CD4-positive, alpha-beta memory T cell (primary cell): ENCODE results near the gene NEDD9. TPM values are rescaled to one million over a fixed set of nuclear protein-coding genes. Genes with fewer than 3 reads are reported as not detected.
A peak's percentile ranks its signal among the peaks of the same experiment; 100 is the strongest.

Source experiments
- CTCF ChIA-PET: fragments of 350-600 bp; sonication (Branson Sonifier 250); formaldehyde crosslinking; loops from one replicate; lab custom pipeline; 2021; ENCODE audit warnings: inconsistent platforms; ENCODE audit not compliant: partially characterized antibody; lab: Charles Lee
- POLR2A ChIA-PET: fragments of 350-600 bp; sonication (Branson Sonifier 250); formaldehyde crosslinking; loops from one replicate; lab custom pipeline; 2021; ENCODE audit not compliant: partially characterized antibody; lab: Charles Lee
- DNase-seq, 5 donors: peaks; one replicate each; pipeline versions ENCODE4 v3.0.0 to v3.0.0-alpha.2; 2020 to 2022; ENCODE audit warnings: mixed read lengths in 1 of 5
- H3K27ac ChIP-seq: one replicate; pipeline ENCODE4 v1.7.0; 2013; ENCODE audit warnings: low read depth, low read length
- H3K27me3 ChIP-seq: 2 replicates; pipeline ENCODE4 v1.7.0; 2013; ENCODE audit warnings: mild to moderate bottlenecking, low read length, moderate library complexity; ENCODE audit not compliant: insufficient read depth
- H3K36me3 ChIP-seq: 2 replicates; pipeline ENCODE4 v1.7.0; 2013; ENCODE audit warnings: mild to moderate bottlenecking, low read length, moderate library complexity; ENCODE audit not compliant: insufficient read depth
- H3K4me1 ChIP-seq: 2 replicates; pipeline ENCODE4 v1.7.0; 2013; ENCODE audit warnings: mild to moderate bottlenecking, low read length, moderate library complexity; ENCODE audit not compliant: insufficient read depth
- H3K4me3 ChIP-seq, 2 donors: one replicate each; pipeline ENCODE4 v1.7.0; 2013; ENCODE audit warnings: low read length in 2 of 2, mild to moderate bottlenecking in 1 of 2
- H3K9me3 ChIP-seq, 2 donors: one replicate each; pipeline ENCODE4 v1.7.0; 2013; ENCODE audit warnings: low read length in 2 of 2, control low read depth in 1 of 2; ENCODE audit not compliant: control insufficient read depth in 1 of 2
- H3K27ac Mint-ChIP-seq, 7 donors: one replicate each; pipeline ENCODE4 v1.8.0; 2020 to 2021; ENCODE audit warnings: mixed read lengths in 7 of 7, mild to moderate bottlenecking in 6 of 7, inconsistent platforms in 3 of 7, moderate library complexity in 3 of 7
- H3K27me3 Mint-ChIP-seq, 2 donors: one replicate each; pipeline ENCODE4 v1.8.0; 2020 to 2021; ENCODE audit warnings: mixed read lengths in 2 of 2
- H3K36me3 Mint-ChIP-seq, 2 donors: one replicate each; pipeline ENCODE4 v1.8.0; 2020 to 2021; ENCODE audit warnings: mixed read lengths in 2 of 2, inconsistent platforms in 1 of 2, mild to moderate bottlenecking in 1 of 2
- H3K4me1 Mint-ChIP-seq, 4 donors: one replicate each; pipeline ENCODE4 v1.8.0; 2020 to 2021; ENCODE audit warnings: mixed read lengths in 4 of 4, mild to moderate bottlenecking in 1 of 4
- H3K4me3 Mint-ChIP-seq, 8 donors: one replicate each; pipeline ENCODE4 v1.8.0; 2020 to 2021; ENCODE audit warnings: mixed read lengths in 8 of 8, mild to moderate bottlenecking in 7 of 8, moderate library complexity in 6 of 8, inconsistent platforms in 3 of 8
- H3K9me3 Mint-ChIP-seq, 8 donors: one replicate each; pipeline ENCODE4 v1.8.0; 2020 to 2021; ENCODE audit warnings: mixed read lengths in 8 of 8, mild to moderate bottlenecking in 5 of 8, inconsistent platforms in 3 of 8, moderate library complexity in 1 of 8
- intact Hi-C: fragments of 100-400 bp; cut with micrococcal nuclease; formaldehyde crosslinking; loops from one replicate; pipeline ENCODE4 v1.15.1; 2023
- polyA plus RNA-seq, 2 donors: library from polyadenylated mRNA; unstranded; fragments of 300-500 nt; fragmentation: Illumina TruSeq; gene quantifications; one replicate each; pipeline ENCODE4 v1.2.3, GENCODE V29; 2021
- total RNA-seq, 2 experiments: library from RNA; stranded (reverse); gene quantifications; one replicate each; pipeline ENCODE4 v1.2.3, GENCODE V29; 2021

The NEDD9 gene
- total and polyA plus RNA-seq, 4 experiments from 2014 or later, result 17.2 to 47.4 (median 40.6) TPM

DNA sequence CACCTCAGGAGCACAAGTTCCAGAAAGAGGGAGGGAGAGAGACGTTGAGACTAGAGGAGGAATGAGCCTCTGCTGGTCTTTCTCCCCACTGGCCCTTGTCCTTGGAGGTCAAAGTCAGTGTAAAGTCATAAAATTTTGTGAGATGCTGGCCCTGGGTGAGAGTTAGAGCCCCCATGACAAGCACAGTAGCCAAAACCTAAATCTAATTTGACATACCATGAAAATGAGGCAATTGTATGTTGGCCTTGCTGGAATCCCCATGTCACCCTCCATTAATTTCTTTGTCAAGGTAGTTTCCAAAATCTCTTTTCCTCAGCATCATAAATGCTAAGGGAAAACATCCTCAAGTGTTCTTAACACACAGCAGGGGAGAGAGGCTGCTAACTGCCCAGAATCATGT is 17.6 kb upstream of the NEDD9 start:
- H3K27me3 Mint-ChIP-seq, result no peaks in the 10 kb centered on the region
- CTCF ChIA-PET, result no interaction called here
- peaks cover 0 to 4% (median 0%) of the 10 kb centered on the region in 8 donors for H3K9me3 Mint-ChIP-seq

DNA sequence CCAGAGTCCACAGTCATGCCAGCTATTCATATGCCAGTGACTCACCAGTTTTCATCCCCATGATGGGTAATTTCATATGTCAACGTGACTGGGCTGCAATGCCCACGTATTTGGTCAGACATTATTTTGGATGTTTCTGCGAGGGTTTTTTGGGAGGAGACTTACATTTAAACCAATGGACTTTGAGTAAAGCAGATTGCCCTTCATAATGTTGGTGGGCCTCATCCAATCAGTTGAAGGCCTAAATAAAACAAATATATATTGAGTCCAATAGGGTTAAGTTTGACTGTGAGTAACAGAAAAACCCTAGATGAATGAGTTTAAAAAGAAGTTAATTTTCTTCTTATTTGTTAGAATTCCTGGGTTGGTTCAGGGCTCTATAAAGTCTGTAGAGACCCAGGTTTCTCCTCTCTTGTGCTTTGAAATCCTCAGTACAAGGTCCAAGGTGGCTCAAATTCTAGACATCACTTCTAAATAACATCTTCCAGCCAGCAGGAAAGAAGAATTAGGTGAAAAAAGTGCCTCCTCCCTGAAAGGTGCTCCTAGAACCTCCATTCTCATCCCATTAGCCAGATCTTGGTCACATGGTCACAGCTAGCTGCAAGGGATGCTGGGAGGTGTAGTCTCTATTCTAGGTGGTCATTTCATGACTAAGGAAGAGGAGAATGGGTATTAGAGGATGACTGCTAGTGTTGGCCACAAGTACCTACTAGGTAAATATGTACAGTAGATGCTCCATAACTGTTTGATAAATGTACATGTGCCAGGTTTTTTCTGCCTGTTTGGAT is 16.7 kb upstream of the NEDD9 start:
- ChIA-PET POLR2A (interaction anchor here (1.1 kb wide), 1 partner anchor 16 kb away, joined by 3 read pairs; no protein-coding TSS in a partner anchor), CTCF (no interaction called here)
- no peaks in the 10 kb centered on the region for H3K27me3 Mint-ChIP-seq
- peak overlapping the region in 2 of 7 donors; percentile 3 to 29 for H3K27ac Mint-ChIP-seq
- Histone ChIP-seq H3K27ac (no peak overlapping the region), H3K4me1 (no peaks in the 10 kb centered on the region), H3K4me3 (no peak overlapping the region), H3K36me3 (no peaks in the 10 kb centered on the region), H3K9me3 (no peaks in the 10 kb centered on the region), H3K27me3 (no peaks in the 10 kb centered on the region)
- H3K9me3 Mint-ChIP-seq, result peaks cover 0 to 4% (median 0%) of the 10 kb centered on the region in 8 donors
- DNase-seq, result no peak
- intact Hi-C loops, result no loop called here
- H3K4me3 Mint-ChIP-seq, result no peak overlapping the region
- H3K36me3 Mint-ChIP-seq, result peaks cover 38 to 62% of the 10 kb centered on the region in 2 donors
- H3K4me1 Mint-ChIP-seq, result peaks cover 0 to 14% (median 3%) of the 10 kb centered on the region in 4 donors

More for the DNA sequence above, 17.6 kb upstream of the NEDD9 start:
- POLR2A ChIA-PET, result interaction anchor here (1.9 kb wide), 1 partner anchor 17 kb away, joined by 4 read pairs; the partner anchor contains the start of gene NEDD9
- Histone ChIP-seq H3K4me1 (no peaks in the 10 kb centered on the region), H3K36me3 (no peaks in the 10 kb centered on the region), H3K27ac (no peak overlapping the region), H3K27me3 (no peaks in the 10 kb centered on the region), H3K9me3 (no peaks in the 10 kb centered on the region), H3K4me3 (no peak overlapping the region)
- Mint-ChIP-seq H3K27ac (no peak overlapping the region), H3K4me1 (peaks cover 0 to 15% (median 4%) of the 10 kb centered on the region in 4 donors), H3K36me3 (peaks cover 36 to 62% of the 10 kb centered on the region in 2 donors), H3K4me3 (no peak overlapping the region)
- DNase-seq, result no peak
- intact Hi-C loops, result no loop called here

- CTCF ChIA-PET, result no interaction called here
- H3K36me3 ChIP-seq, result no peaks in the 10 kb centered on the region
- intact Hi-C loops, result no loop called here
- H3K9me3 Mint-ChIP-seq, result peaks cover 0 to 4% (median 0%) of the 10 kb centered on the region in 8 donors
- no peaks in the 10 kb centered on the region for H3K9me3 ChIP-seq
- H3K4me3 Mint-ChIP-seq, result no peak overlapping the region
- no peak overlapping the region for H3K4me3 ChIP-seq
- H3K36me3 Mint-ChIP-seq, result peaks cover 42 to 77% of the 10 kb centered on the region in 2 donors
- no peak overlapping the region for H3K27ac ChIP-seq
- H3K27me3 Mint-ChIP-seq, result no peaks in the 10 kb centered on the region
- DNase-seq, result no peak
- H3K4me1 Mint-ChIP-seq, result peaks cover 4 to 18% (median 6%) of the 10 kb centered on the region in 4 donors
- H3K4me1 ChIP-seq, result no peaks in the 10 kb centered on the region
- H3K27me3 ChIP-seq, result no peaks in the 10 kb centered on the region
- POLR2A ChIA-PET, result no interaction called here
- H3K27ac Mint-ChIP-seq, result peak overlapping the region in 1 of 7 donors; percentile 13
These were observed 14.3 kb upstream of the NEDD9 start for GRCh38 chr6:11246722-11247121.

DNA sequence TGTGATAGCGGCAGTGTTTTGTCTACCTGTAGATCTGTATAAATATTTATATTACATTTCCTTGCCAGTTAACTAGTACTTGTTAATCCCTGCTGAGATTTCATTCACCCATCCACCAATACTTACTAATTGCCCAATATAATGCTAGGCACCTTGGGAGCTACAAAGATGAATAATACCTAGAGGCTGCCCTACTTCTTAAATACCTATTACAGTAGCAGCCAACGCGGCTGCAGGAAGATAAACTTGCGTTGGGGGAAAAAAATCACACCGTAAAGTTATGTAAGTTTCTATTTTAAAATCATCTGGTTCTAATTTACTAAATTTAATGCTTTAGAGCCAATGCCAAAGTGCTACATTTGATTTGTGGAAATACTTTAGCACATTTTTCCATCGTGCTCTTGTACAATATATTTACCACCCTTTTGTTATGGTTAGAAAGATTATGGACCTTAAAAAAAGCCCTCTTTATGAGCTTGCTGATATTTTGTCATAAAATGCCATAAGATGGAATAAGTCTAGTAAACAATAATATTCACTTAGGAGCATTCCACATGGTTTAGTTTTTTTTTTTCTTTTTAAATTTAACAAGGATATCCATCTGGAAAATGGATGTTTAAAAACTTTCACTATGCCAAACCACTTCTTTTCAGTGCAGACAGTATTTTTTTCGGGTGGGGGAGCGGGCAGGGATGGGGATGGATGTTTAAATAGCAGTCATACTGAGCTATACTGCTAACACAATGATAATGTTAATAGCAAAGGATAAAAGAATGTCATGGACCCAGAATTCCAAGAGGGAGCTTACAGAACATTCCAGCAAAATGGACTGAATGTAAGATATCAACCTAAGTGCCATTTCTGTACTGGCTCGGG is 13.2 kb upstream of the NEDD9 start:
- no peak overlapping the region for H3K4me3 ChIP-seq
- Mint-ChIP-seq H3K36me3 (peaks cover 37 to 66% of the 10 kb centered on the region in 2 donors), H3K4me1 (peaks cover 4 to 18% (median 6%) of the 10 kb centered on the region in 4 donors), H3K27ac (peak overlapping the region in 1 of 7 donors; percentile 69), H3K9me3 (peaks cover 0 to 4% (median 0%) of the 10 kb centered on the region in 8 donors), H3K4me3 (no peak overlapping the region), H3K27me3 (no peaks in the 10 kb centered on the region)
- H3K36me3 ChIP-seq, result no peaks in the 10 kb centered on the region
- ChIA-PET POLR2A (no interaction called here), CTCF (no interaction called here)
- H3K27ac ChIP-seq, result no peak overlapping the region
- no peaks in the 10 kb centered on the region for H3K27me3 ChIP-seq
- no peak for DNase-seq
- H3K9me3 ChIP-seq, result no peaks in the 10 kb centered on the region
- no peaks in the 10 kb centered on the region for H3K4me1 ChIP-seq
- intact Hi-C loops, result no loop called here

GRCh38 chr6:11244387-11245126 is 12.1 kb upstream of the NEDD9 start:
- CTCF ChIA-PET, result no interaction called here
- H3K4me1 ChIP-seq, result no peaks in the 10 kb centered on the region
- Mint-ChIP-seq H3K4me3 (no peak overlapping the region), H3K4me1 (peaks cover 4 to 17% (median 6%) of the 10 kb centered on the region in 4 donors), H3K9me3 (peaks cover 0 to 4% (median 0%) of the 10 kb centered on the region in 8 donors), H3K36me3 (peaks cover 33 to 55% of the 10 kb centered on the region in 2 donors), H3K27me3 (no peaks in the 10 kb centered on the region), H3K27ac (peak overlapping the region in 2 of 7 donors; percentile 5 to 7)
- no peaks in the 10 kb centered on the region for H3K9me3 ChIP-seq
- H3K36me3 ChIP-seq, result no peaks in the 10 kb centered on the region
- no peaks in the 10 kb centered on the region for H3K27me3 ChIP-seq
- POLR2A ChIA-PET, result no interaction called here
- no peak overlapping the region for H3K27ac ChIP-seq
- intact Hi-C loops, result no loop called here
- H3K4me3 ChIP-seq, result no peak overlapping the region
- DNase-seq, result no peak

DNA sequence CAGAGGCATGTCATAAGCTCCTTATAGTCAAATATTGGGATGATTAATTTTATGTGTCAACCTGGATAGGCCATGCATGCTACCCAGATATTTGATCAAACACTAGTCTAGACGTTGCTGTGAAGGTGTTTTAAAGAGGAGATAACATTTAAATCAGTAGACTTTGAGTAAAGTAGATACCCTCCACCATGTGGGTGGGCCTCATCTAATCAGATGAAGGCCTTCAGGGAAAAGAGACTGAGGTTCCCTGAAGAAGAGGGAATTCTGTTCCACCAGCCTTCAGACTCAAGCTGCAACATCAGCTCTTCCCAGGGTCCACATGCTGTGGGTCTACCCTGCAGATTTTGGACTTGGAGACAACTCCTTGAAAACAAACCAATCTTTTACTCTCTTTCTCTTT is 11.4 kb upstream of the NEDD9 start:
- Mint-ChIP-seq H3K36me3 (peaks cover 27 to 51% of the 10 kb centered on the region in 2 donors), H3K27ac (peak overlapping the region in 2 of 7 donors; percentile 1 to 5), H3K4me3 (no peak overlapping the region), H3K27me3 (no peaks in the 10 kb centered on the region), H3K9me3 (no peaks in the 10 kb centered on the region), H3K4me1 (peaks cover 4 to 18% (median 6%) of the 10 kb centered on the region in 4 donors)
- ChIA-PET POLR2A (interaction anchor here (0.5 kb wide), 1 partner anchor 9 kb away, joined by 5 read pairs; no protein-coding TSS in a partner anchor), CTCF (interaction anchor here (1.5 kb wide), 1 partner anchor 10 kb away, joined by 4 read pairs; no protein-coding TSS in a partner anchor)
- Histone ChIP-seq H3K4me3 (no peak overlapping the region), H3K27me3 (no peaks in the 10 kb centered on the region), H3K9me3 (no peaks in the 10 kb centered on the region), H3K27ac (no peak overlapping the region), H3K36me3 (no peaks in the 10 kb centered on the region), H3K4me1 (no peaks in the 10 kb centered on the region)
- intact Hi-C loops, result no loop called here
- no peak for DNase-seq
